PFSK-1 (cell line): Measurements from ENCODE around the gene KCNS3.

Experiments used
- FOXP2 ChIP-seq: optimal IDR thresholded peaks from 2 replicates; pipeline ENCODE3; 2011; ENCODE audit warnings: borderline replicate concordance, control low read depth, inconsistent platforms; ENCODE audit not compliant: insufficient read depth; ENCODE audit errors: extremely low read length, extremely low read depth
- POLR2AphosphoS5 ChIP-seq: IDR thresholded peaks from 2 replicates; pipeline ENCODE4 v1.6.1; 2012; ENCODE audit warnings: low read depth, mild to moderate bottlenecking, control low read depth, low read length, moderate library complexity
- REST ChIP-seq, 2 experiments: IDR thresholded peaks; 2 replicates each; pipeline versions ENCODE4 v1.6.1 to v1.8.0; 2011 to 2012; ENCODE audit warnings: low read depth in 2 of 2, low read length in 2 of 2, control low read depth in 1 of 2, inconsistent platforms in 1 of 2, mild to moderate bottlenecking in 1 of 2, moderate library complexity in 1 of 2; ENCODE audit not compliant: insufficient read depth in 1 of 2
- SIN3A ChIP-seq: IDR thresholded peaks from 2 replicates; pipeline ENCODE4 v1.6.1; 2012; ENCODE audit warnings: mild to moderate bottlenecking, low read length, moderate library complexity, borderline replicate concordance; ENCODE audit not compliant: insufficient read depth
- TAF1 ChIP-seq: IDR thresholded peaks from 2 replicates; pipeline ENCODE4 v1.6.1; 2012; ENCODE audit warnings: low read length, control low read depth, borderline replicate concordance; ENCODE audit not compliant: insufficient read depth

DNA sequence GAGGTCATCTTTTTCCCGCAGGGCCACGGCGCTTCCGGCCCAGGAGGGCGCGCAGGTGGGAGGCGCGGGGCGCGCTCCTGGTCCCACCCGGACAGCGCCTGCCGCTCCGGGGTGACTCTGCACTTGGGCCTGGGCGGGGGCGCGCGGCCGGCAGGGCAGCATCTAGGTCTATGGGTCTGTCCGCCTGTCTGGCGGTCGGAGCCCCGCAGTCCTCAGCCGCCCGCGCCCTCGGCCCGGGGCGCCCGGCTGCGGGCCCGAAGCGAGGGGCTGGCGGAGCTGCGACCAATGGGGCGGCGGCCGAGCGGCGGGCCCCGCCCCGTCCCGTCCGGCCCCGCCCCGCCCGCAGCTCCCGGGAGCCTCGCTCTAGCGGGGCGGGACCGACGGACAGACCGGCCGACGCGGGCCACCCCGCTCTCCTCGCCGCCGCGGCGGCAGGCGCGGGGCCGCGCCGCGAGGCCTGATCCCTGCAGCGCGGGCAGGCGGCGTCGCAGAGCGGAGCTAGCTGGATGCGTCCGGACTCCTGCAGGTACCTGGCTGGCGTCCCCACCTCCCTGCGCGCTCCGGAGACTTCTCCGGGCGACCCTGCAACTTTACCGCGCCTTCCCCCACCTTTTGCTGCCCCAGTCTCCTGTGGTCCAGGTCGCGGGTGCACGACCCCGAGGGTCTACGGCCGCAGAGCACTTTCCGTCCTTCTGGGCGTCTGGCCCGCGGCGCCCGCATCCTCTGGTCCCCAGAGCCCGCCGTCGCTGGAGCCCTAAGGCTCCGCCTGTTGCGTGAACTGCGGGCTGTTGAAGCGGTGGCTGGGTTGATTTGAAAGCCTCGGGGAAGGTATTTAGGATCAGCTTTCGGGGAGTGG is at the start of gene KCNS3:
- TF ChIP-seq TAF1, result no peak
- TF ChIP-seq SIN3A, result no peak
- no peak for TF ChIP-seq POLR2AphosphoS5
- no peak for TF ChIP-seq REST (IDR thresholded peaks at IDR 0.05; ENCODE audit: insufficient read depth in 1 of 2, low read depth in 2 of 2, low read length in 2 of 2)
- no peak for TF ChIP-seq FOXP2
